Skin of body (tissue), 2 donors: ENCODE data around the gene SBSN. TPM values are rescaled to one million over a fixed set of nuclear protein-coding genes. Genes with fewer than 3 reads are reported as not detected.

Experiments used
- DNase-seq: peaks from one replicate; lab custom pipeline; 2025; lab: John Stamatoyannopoulos, UW
- total RNA-seq: library from RNA; depleted of rRNA; stranded (reverse); fragments of >200 nt; gene quantifications from one replicate; pipeline ENCODE4 v1.2.3, GENCODE V29; 2014

The SBSN gene
- total RNA-seq, 1 donor from 2014 or later = 197 TPM

DNA sequence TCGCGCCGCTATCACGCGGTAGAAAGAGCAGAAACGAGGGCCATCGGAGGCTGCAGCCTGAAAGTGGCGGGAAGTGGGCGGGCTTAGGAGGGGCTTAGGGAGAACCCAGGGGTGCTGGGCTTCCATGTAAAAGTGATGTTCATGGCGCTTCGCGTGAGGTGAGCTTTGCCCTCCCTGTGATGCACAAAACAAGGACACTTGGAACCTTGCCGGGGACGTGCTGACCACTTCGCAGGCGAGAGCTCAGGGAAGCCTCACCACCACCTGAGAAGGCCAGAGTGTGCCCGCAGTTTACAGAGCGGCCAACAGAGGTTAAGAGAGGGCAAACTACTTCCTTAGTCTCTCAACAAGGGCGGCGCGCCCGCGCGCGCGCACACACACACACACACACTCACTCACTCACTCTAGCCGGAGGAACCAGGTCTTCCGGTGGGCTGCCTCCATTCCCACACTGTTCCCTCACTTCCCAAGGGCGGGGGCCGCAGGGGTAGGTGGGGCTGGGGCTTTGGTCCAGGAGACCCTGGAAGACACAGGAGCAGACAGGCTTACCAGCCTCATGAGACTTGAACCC, 5.8 kb upstream of the SBSN start:
- DNase-seq = peak; percentile 27

DNA sequence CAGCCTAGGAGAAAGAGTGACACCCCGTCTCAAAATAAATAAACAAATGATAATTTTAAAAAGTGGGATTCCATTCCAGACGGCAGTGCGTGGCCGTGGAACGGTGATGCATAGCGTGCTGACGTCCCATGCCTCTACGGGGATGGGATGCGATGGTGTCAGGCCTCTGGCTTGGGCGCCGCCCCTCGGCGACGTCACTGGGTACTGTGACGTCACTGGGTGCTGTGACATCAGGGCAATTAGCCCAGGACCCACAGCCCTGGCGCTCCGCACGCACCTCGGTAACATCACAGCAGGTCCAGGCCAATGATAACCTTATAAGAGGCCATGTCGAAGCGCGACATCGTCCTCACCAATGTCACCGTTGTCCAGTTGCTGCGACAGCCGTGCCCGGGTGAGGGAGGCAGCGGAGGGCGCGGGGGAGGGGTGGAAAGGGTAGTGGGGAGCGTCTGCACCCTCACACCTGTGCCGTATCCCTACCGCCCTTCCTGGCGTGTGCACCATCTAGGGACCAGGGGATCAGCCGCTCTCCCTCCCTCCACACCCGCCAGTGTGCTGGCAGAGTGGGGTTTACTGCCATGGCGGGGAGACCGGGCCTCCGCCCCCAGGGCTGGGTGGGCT, 5.2 kb upstream of the SBSN start, which contains the start of gene GAPDHS:
GAPDHS (plus strand) TSS at position 256 of the 621 bp plus-strand sequence; CDS start at position 328, 72 bp downstream.
- DNase-seq = no peak

DNA sequence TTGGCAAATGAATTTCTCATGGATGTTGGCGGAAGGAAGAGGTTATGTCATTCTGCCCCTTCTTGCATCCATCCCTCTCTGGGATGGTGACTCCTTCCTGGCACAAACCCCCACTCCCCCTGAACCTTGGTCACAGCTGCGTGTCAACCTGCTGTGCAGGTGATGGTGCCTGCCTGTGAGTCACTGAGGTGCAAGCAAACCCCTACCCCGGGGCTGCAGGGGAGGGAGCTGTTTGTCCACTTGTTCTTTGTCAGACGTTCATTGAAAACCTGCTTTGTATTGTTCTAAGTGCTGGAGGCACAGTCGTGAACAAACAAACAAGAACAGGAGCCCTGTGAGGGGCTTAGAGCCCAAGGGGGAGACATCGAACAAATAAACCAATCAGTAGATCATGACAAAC, 3.2 kb upstream of the SBSN start:
- DNase-seq = no peak

DNA sequence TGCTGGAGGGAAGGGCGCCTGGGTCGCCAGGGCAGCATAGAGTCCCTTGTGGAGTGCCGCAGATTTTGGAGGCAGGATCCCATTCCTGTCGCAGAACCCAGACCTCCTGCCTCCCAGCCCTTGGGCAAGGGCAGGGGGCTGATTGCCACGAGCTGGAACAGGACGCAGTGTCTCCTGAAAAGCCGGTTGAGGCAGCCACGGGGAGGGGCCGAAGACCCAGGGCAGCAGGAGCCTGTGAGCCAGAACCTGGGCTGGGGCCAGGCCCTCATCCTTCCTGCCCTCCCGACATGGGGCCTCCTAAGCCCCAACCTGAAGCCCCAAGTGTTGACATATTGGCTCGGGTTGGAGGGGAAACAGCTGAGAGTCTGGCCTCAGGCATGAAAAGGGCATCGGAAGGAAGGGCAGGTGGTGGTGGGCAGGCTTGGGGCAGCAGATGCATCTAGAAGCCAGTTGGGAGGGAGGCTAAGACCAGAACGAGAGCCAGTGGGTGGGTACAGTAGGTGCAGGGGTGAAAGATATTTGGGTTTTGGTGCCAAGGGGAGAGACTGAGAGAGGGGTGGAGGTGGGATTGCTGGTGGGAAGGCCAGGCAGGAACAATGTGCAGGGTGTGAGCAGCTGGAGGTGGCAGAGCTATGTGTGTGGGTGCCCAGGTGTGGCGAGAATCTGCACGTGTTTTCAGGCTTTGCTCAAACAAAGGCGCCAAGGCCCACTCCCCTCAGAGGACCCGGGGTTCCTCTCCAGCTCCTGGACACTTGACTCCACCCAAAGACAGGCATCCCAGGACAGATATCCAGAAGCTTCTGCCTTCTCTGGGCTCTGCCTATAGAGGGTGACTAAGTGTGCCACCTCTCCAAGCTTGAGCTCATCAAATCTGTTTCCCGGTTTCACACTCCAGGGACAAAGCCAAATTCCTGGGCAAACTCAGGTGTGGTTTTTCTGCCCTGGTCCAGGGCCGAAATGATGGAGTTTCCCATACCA, 1.4 kb upstream of the SBSN start:
- no peak for DNase-seq

DNA sequence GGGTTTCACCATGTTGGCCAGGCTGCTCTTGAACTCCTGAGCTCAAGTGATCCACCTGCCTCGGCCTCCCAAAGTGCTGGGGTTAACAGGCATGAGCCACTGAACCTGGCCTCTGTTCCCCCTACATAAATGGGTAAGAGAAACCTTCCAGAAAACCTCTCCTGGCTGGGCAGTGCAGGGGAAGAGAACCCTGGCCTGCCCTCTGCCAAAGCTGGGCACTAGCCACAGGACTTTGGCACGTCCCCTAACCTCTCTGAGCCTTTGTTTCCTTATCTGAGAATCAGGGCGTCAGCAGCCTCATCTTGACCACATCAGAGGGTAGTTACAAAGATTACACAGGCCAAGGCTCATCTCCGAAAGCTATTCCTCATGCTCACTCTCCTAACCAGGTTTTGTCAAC, 2.2 kb downstream of the SBSN start:
- DNase-seq = no peak

DNA sequence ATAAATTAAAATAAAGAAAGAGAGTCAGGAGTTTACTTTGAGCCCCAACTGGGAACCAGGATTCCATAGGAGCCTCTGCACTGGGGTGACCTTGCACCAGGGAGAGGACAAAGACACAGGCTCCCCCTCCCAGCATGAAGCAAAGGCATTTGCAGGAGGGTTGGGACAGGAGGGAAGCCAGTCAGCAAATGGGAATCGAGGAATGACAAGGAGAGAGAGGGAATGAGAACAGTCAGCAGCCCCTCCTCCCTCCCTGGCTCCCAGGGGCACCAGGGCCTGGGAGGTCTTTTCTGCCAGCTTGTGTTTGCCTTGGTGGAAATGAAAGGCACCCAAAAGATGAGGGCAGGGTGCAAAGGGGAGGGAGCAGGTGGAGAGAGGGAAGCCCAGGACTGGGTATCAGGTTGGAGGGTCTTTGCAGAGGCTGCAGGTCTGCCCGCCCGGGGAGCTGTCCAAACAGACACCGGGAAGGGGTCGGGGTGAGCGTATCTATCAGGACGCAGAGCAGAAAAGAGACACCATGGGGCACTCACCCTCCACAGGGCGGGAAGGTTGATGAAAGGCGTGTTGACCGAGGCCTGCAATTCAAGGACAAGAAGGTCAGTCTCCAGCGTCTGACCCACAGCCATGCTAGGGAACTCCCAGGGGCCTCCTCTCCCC, 3.8 kb downstream of the SBSN start:
- no peak for DNase-seq

DNA sequence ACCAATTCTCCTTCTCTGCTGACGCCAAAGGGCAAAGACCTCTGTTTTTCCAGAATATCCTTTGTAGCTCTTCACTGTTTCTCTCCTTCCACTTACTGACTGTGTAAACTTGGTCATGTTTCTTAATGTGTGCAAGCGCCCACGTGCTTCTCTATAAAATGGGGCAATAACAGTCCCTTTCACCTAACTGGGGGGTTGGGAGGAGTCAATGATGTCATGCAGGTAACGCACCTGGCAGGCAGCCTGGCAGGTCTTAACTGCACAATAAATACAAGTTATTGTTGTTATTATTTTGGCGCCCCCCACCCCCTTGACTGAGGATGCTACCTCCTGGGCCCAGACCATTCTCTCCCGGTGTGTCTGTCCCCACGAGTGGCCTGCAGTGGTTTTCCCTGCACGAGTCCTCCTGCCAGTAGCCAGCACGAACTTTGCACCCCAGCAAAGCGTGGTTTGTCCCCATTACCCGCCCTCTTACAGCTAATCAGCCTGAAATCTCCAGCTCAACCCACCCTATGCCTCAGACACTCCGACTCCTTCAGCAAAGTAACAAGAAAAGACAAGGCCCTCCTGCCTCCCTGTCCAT, 5.3 kb downstream of the SBSN start:
- DNase-seq = no peak

DNA sequence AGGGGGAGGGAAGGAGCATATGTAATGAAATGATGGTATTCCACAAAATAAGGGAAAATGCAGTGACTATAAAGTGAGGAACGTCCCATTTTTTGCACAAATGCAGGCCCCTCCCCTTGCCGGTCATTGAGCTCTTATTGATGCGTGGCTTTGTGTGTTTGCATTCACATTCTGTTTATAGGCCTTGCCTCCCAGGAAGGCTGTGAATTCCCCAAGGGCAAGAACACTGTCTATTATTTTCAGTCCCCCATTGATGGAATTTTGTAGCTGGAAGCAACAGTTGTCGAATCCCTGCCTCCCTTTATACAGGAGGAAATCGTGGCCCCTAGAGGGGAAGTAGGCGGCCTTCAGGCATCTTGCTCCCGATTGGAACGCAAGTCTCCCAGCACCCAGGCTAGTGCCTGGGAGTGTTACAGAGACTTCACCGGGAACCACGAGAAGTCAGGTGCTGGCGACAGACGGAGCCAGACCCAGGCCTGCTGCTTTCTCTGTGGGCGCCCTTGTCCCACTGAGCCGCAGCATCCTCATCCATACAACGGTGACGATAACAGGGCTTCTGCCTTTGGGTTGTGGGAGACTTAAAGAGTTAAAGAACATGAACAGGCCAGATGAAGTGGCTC, 6.9 kb downstream of the SBSN start:
- no peak for DNase-seq

DNA sequence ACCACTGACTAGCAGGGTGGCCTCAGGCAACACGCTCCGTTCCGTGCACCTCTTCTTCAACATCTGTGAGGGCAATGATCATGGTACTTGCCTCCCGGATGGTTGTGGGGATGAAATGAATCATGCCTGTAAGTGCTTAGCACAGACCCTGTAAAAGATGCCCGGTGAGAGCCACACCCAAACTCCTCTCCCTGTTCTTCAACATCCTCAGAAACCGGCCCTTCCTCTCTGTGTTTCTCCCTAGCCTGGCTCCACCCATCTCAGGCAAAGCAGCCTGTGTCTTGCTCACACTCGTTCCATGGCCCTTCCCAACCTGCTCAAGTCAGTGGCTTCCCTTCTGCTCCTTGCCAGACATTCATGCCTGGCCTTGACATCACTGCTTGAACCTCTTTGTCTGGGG, 8.8 kb downstream of the SBSN start:
- DNase-seq = no peak

DNA sequence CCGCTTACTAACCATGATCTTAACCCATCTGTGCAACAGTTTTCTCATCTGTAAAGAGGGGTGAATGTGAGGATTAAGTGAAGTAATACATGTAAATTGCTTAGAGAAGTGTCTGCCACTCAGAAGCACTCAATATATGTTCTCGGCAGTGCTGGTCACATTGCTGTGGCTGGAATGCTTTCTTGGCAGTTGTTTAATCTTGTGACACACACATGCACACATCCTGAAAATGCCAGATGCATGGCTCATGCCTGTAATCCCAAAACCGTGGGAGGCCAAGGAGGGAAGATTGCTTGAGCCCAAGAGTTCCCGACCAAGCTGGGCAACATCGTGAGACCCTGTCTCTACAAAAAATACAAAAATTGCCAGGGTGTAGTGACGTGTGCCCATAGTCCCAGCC, 9.8 kb downstream of the SBSN start:
- peak; percentile 78 for DNase-seq

DNA sequence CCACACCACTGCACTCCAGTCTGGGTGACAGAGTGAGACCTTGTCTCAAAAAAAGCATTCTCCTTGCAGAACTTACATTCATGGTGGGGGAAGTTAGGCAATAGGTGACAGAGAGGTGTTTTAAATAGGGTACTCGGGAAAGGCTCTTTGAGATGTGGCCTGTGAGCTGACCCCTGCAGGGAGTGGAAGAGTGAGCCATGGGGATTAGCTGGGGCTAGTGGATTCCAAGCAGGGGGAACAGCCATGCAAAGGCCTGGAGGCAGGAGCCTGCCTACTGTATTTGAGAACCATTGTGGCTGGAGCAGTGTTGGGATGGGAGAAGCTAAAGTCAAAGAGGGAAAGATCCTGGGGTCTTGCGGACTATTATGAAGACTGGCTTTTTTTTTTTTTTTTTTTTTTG, 10.8 kb downstream of the SBSN start:
- DNase-seq = no peak

DNA sequence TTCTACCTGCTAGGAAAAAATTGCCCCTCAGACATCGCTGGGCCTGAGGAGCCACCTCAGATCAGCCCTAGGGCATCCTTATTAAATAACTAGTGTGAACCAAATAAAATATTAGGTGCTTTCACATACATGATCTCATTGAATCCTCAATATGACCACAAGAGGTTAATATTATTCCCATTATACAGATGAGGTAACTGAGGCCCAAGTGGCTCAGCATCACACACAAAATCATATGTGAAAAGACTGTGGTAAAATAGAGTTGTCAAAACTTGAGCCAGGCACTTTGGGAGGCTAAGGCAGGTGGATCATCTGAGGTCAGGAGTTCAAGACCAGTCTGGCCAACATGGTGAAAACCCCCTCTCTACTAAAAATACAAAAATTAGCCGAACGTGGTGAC, 11.8 kb downstream of the SBSN start:
- DNase-seq = no peak

DNA sequence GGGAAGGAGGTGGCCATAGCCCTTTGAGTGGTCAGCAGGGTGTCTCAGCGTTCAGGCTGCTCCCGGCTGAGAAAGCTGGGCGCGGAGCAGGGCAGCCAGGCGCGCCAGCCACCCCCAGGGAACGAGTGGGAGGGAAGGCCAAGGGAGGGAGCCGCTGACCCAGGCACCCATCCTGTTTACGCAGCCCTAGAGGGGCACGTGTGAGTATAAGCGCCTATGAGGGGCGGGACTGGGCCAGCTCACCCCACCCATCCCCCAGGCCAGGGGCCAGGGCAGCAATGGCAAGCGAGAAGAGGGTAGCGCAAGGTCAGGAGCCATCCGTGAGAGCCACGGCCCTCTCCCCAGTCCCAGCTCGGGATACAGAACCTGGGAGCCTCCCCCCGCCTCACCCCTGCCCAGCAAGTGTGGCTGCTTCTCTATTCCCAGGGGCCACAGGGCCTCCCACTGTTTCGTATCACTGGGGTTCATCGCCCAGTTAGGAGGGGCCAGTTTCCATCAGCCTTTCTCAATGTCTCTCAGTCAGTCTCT, 13.8 kb downstream of the SBSN start:
- no peak for DNase-seq

DNA sequence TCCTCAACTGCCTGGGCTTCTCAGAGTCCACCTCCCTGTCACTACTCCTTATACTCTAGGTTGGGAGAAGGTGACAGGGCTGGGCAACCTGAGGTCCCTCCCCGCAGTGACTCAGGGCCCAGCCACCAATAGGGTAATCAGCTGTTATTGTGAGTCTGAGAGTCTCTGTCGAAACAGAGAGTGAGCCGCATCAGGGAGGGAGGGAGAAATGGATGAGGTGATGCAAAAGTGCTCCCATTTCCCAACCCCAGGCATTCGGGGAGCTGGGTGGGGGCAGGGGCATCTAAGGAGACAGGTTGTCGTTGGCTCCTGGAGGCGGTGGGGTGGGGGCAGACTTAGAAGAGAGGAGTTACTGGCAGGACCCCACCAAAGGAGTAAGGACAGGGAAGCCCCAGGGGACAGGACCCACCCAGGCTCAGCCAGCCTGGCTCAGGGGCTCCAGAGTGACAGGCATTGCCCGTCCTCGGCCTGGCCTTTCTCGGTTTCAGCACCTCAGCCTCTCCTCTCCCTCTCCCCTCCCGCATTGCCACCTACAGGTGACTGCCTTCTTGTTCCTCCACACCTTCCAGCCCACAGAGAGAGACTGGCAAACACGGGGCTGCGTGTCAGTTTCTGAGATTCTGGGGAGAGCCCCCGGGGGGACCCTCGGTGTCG, 14.4 kb downstream of the SBSN start, which contains the start of gene DMKN:
DMKN (minus strand) TSS at position 22 of the 654 bp plus-strand sequence. CDS start 174 bp downstream, outside the sequence.
- DNase-seq = no peak

DNA sequence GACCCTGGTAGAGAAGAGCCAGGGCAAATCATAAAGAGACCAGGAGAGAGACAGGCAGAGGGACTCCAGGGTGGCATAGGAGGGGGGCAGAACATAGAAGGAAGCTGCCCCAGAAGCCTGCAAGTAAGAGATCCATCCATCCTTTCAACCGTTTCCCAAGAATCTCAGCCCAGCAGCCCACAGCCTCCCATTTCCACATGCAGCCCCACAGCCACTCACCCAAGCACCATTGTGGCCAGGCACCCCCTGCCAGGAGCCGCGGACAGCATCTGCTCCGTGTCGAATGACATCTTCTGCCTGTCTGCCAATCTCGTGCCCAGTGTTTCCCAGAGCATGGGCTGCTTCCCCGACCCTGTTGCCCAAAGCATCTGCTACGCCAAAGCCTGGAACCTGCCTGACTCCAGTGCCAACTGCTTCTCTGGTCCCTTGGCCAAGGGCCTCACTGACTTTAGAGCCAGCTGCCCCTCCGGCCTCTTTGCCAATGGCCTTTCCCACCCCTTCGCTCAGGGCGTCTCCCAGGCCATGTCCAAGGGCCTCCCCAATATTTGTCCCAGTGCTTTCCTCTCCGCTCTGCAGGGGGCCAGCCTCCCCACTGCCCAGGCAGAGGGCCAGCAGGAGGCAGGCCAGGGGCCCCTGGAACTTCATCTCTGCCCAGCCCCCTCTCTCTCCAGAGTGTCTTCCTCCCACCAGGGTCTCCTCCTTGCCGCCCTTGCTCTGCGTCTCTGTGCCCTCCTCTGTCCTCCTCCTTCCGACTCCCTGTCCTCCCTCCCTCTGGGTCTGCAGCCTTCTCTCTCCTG, 15.1 kb downstream of the SBSN start:
- DNase-seq = no peak

DNA sequence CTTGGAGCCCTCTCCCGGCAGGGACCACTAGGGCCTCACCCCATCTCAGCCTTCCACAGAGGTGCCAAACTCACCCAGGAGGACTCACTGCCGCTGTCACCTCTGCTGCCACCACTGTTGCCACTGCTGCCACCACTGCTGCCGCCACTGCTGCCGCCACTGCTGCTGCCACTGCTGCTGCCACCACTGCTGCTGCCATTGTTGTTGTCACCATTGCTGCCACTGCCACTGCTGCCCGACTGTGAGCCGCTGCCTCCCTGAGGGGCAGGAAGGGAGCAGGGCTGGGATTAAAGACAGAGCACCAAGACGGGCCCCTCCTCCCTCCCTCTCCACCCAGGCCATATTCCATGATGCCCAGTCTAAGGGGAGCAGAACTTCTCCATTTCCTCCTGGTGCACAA, 16.8 kb downstream of the SBSN start:
- DNase-seq = no peak

DNA sequence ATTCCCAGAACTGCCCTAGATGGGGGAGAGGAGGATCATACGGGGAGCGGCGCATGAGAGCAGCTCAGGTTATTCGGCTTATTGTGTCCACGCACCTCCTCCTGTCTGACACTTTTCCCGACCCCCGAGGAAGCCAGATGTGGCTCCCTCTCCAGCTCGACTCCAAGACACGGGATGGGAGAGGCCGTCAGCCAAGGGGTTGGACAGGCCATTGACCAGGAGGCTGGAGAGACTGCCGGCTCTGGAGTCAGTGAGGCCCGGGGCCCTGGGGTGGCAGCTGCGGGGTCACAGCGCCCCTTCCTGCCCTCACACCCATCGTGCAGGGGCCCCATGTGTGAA, 17.5 kb downstream of the SBSN start:
- DNase-seq = no peak

DNA sequence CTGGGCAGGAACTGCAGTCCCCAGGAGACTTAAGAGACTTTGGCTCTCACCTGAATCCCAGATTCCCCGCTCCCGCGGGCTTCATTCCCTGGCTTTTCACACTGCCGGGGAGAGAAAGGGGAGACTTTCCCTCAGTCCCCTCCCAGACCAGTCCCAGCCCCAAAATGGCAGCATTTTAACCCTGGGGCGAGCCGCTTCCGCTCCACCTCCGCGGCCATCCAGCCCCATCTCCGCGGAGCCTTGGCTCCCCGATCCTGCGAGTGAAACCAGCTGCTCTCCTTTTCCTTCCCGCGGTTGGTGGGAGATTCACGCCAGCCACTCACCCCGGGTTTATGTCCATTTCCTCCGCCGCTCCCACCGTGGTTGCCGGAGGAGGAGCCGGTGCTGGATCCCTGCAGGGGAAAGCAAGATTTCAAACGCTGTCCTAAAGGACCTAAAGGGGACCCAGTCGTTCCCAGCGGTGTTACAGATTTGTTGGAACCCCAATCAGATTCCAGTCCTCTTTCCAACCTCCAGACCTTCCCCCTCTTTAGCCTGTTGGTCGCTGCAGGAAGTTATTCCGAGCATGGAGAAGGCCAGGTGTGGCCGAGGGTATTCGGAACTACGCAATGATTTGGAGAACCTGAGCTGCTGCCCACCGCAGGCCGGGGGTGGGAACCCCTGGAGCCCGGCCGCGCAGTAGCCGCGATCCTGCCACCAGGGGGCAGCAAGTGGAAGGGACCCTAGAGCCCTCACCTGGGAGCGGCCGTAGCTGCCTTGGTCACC, 18.1 kb downstream of the SBSN start:
- DNase-seq = no peak
